ENCODE results near the gene STPG4. TPM values are rescaled to one million over a fixed set of nuclear protein-coding genes. Genes with fewer than 3 reads are reported as not detected.
"Not testable (repeated sequence)": the region's sequence is repeated elsewhere in the genome, so short reads cannot be mapped to it uniquely, and the experiment has no call there.

STPG4 gene
- total RNA-seq, 1 experiment from 2014 or later, result 0.10 TPM

DNA sequence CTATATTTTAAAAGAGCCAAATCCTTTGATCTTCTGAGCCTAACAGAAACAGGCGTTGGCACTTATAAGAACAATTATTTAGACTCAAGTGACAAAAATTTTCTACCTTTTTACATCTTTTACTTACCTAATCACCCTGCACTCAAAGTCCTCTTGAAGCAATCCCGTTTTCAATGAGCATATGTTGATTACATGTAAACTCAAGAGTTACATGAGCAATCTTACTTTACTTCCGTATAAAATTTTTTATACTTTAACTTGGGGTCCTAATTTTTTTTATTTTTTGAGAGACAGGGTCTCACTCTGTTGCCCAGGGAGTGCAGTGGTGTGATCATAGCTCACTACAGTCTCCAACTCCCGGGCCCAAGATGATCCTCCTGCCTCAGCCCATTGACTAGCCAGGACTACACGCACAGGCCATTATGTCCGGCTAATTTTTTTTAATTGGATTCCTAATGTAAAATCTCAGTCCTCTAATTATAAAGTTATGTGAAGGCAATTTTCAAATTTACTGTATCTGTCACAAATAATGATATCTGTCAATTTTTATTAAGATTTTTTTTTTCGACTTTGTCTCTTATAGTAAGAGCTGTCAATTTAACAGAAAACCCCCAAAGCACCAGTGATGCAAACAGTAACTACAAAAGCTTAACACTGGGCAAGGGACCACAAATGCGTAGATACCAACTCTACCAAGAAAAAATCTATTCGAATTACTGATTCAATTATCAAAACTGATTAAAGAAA lies 19.1 kb upstream of the STPG4 start:
- DNase-seq (ENCODE audit: low read depth), result no peak

DNA sequence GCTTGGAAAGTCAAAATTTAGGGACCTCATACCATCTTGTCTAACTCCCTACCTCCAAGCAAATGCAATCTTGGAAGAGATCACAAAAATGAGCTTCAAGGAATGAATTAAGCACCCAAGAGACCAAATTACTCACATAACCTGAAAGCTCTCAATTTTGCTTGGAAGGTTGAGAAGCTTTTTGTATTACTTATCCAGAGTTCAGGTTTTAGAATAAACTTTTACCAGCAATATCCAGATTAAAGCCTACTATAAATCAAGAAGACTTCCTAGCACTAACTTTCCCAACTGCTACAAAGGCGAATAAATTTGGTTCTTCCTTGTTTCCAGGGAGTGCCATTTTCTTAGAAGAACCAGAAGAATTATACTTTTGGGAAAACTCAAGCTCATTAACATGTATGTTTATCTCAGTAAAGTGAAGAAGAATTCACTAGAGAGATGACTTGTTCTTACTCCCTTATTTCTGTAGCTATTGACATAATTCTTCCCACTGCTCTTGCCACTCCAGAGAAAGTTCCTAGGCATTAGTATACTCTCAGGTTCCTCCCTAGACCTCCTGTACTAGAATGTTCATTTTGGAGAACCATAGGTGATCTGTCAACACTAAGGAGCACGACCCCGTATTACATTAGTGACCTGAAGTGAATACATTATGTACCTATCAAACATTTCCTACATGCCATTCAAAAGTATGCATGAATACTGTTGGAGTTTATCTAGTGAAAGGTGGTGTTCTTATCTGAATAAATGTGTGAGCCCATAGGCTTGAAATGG lies 18.0 kb upstream of the STPG4 start:
- no peak for DNase-seq (ENCODE audit: low read depth)

DNA sequence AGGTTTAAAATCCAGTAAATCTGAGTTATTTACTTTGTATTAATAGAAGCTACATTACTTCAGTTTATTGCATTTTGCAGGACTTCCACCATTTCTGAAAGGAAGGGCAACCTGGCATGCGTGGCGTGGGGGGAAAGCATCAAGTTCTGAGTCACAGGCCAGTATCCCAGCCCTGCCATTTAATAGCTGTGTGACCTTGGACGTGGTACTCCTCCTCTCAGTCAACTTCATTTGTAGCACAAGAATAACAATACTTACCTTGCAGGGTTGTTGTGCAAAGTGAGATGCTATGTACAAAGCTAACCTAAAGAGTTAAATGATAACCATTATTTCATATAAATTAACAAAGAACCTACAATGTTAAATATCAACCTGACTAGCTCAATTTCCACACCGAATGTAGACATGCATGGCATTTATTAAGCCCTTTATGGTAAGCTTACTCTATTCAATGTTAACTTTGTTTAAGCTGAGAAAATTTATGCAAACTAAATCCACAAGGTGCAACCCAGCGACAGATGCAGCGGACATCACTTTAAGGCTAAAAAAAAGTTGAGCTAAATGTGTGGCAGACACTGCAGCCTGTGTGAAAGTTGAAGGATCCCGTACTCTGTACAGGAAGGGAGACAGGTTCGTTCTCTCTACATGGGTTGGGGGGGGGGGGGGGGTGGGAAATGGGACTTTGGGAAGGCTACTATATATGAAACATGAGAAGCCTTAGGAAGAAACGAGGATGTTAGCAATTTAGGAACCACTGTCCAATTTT lies 17.2 kb upstream of the STPG4 start:
- peak; percentile 59 for DNase-seq (ENCODE audit: low read depth)

DNA sequence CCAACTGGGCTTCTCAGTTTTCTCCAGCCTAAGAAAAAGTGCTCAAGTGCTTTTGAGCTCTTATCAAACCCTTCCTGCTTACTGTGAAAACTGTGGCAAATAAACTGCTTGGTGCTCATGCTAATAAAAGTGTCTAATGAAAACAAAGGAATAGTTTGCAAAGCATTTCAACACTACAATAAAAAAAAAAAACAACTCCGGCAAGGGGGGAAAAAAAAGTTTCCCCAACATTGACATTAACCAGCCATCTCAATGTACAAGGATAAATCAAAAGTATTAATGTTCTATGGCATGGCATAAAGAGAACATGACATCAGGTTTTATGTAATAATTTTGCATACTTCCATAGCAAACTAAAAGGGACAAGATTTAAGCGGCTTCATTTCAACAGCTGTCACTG lies 14.7 kb upstream of the STPG4 start:
- DNase-seq (ENCODE audit: low read depth), result no peak

DNA sequence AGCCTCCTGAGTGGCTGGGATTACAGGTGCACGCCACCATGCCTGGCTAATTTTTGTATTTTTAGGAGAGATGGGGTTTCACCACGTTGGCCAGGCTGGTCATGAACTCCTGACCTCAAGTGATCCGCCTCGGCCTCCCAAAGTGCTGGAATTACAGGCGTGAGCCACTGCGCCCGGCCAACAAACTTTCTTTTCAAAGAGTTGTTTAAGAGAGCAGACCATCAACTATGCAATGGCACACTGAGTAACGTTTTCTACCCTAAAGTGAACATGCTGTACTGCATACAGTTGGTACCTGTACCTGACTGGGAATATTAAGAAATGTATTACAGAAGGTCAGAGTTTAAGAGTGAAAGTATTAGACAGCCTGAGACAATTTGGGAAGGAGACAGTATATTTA lies 13.8 kb upstream of the STPG4 start:
- not testable (repeated sequence) for DNase-seq (ENCODE audit: low read depth)

DNA sequence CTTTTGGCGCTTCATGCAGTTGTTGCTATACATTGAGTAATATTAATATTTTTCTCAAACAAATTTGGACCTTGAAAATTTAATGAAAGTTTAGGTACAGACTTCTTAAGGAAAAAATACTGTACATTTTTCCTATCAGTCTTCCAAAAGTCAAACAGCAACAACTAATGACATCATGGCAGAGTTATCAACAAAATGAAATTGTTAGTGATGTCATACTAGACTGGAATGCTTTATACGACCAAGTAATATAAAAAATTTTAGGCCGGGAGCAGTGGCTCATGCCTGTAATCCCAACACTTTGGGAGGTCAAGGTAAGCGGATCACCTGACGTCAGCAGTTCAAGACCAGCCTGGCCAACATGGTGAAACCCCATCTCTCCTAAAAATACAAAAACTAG lies 12.0 kb upstream of the STPG4 start:
- DNase-seq (ENCODE audit: low read depth), result no peak

DNA sequence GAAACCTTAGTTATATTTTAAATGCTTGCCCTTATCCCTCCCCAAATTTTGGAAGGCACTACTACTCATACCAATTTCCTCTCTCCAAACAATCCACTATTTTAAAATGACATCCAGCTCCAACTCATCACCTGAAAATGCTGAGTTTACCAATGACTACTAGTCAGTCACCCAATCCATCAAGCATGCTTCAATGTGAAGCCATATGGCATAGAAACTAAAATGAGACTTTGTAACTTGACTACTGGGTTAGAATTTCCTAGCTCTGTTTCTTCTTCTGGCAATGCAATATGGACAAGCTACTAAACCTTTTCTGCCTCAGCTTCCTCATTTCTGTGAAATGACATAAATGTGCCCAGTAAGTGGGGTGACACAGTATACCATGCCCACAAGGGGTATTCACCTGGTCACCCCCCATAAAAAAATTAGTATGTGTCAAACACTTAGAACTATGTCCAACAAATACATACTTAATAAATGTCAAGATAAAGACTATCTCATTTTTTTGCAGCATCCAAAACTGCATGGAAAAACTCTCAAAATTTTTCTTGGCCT lies 10.0 kb upstream of the STPG4 start:
- no peak for DNase-seq (ENCODE audit: low read depth)

DNA sequence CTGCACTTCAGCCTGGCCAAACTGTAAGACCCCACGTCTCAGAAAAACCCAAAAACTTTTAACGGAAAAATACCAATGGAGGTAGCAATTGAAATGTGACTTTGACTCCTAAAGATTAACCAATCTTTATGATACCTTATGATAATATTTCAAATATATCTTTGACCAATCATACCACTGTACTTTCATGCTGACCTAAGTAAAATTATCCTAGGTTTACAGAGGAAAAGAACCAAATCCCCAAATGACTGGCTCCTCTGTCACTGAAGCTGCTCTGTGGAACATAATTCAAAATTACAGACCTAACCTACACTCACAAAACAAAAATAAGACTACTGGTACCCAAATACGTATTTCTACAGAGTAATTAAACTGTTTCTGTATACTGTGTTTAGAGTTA lies 7.7 kb upstream of the STPG4 start:
- DNase-seq (ENCODE audit: low read depth), result no peak

DNA sequence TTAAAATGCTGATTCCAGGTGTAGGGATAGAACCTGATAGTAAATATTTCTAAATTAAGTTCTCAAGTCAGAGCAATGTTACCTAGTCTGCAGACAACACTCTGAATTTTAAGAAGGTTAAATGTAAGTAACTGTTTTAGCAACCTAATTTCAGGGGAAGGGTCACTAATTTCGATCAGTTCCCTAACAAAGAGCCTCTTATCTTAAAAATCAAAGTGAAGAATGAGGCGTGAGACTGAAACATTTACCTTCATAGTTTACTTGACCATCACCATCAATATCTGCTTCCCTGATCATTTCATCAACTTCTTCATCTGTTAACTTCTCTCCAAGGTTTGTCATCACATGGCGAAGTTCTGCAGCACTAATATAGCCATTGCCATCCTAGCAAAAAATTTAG lies 6.4 kb upstream of the STPG4 start:
- no peak for DNase-seq (ENCODE audit: low read depth)

DNA sequence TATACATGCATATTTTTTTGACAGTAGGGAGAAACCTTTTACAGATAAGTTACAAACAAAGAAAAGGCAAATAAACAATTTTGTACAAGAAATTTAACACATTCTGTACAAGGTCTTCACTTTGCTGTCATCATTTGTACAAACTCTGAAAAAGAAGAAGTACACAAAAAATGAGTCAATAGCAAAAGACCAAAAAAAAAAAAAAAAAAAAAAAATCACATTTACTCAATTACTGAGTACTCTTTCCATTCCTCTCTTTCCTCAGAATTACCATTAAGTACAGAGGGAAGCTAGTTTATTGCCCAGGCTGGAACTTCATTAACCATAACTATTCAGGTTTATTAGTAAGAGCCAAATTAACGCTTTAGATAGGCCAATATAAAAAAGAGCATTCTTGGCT lies 5.6 kb upstream of the STPG4 start:
- DNase-seq (ENCODE audit: low read depth), result no peak

DNA sequence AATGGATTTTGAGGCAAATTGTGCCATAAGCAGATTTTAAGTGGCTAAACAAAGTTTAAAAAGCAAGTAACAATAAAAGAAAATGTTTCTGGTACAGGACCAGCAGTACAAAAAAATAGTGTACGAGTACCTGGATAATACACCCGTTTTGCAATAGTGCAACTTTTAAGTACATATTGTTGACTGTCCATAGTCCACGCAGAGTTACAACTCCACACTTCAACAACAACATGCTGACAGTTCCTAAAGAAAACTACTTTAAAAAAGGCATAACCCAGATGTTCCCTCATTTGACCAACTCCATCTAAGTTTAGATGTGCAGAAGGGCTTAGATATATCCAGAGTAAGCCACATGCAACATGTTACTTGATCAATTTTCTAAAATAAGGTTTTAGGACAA lies 5.1 kb upstream of the STPG4 start:
- no peak for DNase-seq (ENCODE audit: low read depth)

DNA sequence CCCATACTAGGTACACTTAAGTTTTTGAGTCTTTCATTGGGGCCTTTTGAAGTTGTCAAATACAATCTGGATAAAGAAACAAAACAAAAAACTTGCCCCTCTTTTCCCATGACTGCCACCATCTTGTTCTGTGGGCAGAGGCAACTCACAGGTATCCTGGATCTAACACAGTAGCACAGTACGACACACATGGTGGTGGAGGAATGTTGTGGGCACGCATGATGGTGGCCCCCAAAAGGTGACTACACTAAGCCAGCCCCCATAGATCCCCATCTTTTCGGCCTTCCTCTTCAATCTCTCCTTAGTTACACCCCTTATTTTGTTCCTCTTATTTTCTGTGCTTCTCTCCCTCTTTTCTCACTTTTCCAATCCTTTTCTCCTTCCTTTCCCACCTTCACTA lies 4.5 kb upstream of the STPG4 start:
- no peak for DNase-seq (ENCODE audit: low read depth)

DNA sequence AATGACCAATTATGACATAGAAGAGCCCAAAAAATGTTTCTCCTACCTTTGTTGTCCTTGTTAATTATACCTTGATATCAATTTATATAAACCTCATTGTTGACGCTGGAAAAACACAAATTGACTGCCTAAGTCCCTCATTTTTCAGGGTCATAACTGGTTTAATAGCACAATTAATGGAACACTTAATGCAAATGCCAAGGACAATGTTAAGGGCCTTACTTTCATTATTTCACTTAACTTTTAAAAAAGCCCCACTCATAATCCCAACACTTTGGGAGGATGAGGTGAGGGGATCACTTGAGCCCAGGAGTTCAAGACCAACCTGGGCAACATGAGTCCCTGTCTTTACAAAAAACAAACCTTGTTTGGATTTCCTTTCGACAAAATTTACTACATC lies 3.5 kb upstream of the STPG4 start:
- DNase-seq (ENCODE audit: low read depth), result no peak

DNA sequence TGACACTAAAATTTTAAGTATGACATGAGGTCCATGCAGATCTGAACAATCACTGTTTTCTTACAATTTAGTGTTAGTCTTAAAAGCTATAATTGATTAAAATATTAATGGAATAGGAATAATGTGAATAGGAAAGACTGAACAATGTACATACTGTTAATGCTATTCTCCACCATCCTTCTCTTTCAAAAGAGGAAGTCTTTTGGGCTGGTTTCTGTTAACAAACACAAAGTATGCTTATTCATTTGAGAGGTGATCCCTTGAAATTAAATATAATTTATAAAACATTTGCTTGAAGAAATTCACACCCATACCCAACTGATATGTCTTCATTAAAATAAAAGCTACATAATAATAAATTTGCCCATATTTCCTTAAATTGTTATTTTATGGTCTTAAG lies 2.3 kb downstream of the STPG4 start:
- DNase-seq (ENCODE audit: low read depth), result no peak

DNA sequence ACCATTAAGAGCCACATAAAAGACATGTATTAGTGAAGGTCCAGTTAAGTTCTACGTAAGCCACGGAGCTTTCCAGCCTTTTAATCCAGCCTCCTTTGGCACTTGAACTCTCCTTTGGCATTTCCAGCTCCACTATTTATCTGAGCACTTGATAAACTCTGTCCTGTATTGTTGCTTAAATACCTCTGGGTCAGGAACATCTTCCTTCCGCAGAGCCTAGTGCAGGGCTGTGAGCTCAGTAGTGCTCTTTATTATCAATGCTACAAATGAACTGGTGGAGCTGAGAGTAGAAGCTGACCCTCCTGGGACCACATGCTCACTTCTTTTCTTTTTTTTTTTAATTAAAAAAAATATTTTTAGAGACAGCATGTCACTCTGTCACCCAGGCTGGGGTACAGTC lies 4.9 kb downstream of the STPG4 start:
- DNase-seq (ENCODE audit: low read depth), result no peak

DNA sequence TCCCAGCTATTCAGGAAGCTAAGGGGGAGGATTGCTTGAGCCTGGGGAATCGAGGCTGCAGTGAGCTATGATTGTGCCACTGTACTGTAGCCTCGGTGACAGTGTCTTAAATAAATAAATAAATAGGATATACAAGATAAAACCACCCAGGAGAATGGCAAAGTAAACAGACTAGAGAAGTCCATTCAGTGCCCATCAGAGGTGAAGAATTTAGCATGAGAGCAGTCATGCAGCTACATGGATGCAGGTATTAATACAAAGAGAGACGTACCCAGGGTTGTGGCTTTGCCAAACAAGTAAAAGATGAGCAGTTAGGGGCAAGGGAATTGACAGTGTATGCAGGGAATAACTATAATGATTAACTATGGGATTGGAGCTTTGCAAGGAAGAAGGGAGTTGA lies 8.1 kb downstream of the STPG4 start:
- no peak for DNase-seq (ENCODE audit: low read depth)

DNA sequence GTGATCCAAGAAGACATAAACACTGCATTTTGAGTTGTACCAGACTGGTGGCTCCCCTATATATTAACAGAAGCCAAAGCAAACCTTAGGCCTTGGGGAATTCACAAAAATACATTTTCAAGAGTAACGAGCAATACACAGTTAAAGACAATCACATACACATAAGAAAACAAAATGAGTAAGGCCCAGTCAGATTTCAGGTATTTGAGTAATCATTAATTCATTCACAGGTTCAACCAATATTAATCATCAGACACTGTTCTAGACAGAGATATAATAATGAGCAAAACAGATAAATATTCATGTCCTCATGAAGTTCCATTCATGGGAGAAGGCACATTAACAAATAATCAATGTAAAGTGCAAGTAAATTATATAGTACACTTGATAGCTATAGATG lies 9.6 kb downstream of the STPG4 start:
- DNase-seq (ENCODE audit: low read depth), result no peak

DNA sequence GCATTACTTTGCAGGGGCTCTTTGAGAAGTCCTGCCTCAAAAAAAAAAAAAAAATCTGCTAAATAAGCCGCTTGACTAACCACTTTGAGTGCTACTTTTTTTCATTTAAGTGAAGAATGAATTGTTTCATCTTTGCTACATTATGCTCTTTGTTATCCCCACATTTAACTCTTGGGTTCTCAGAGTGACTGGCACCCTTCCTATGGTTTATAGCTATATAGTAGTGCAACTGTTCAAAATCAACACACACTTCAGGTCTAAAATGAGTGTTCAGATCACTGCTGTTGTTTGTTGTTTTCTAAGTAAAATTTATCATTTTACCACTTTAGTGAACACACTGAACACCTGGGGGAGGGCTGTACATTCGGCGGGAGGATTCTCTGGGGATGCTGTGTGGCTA lies 13.6 kb downstream of the STPG4 start:
- no peak for DNase-seq (ENCODE audit: low read depth)

DNA sequence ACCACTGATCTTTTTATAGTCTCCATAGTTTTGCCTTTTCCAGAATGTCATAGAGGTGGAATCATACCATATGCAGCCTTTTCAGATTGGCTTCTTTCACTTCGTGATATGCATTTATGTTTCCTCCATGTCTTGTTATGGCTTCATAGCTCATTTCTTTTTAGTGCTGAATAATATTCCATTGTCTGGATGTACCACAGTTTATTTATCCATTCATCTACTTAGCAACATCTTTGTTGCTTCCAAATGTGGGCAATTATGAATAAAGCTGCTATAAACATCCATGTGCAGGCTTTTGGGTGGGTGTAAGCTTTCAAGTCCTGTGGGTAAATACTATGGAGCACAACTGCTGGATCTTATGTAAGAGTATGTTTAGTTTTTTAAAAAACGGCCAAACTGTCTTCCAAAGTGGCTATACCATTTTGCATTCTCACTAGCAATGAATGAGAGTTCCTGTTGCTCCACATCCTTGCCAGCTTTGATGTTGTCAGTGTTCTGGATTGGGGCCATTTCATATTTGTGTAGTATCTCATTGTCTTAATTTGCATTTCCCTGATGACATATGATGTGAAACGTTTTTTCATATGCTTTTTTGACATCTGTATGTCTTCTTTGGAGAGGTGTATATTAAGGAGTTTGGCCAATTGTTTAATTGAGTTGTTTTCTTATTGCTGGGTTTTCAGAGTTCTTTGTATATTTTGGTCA lies 20.6 kb downstream of the STPG4 start:
- no peak for DNase-seq (ENCODE audit: low read depth)

DNA sequence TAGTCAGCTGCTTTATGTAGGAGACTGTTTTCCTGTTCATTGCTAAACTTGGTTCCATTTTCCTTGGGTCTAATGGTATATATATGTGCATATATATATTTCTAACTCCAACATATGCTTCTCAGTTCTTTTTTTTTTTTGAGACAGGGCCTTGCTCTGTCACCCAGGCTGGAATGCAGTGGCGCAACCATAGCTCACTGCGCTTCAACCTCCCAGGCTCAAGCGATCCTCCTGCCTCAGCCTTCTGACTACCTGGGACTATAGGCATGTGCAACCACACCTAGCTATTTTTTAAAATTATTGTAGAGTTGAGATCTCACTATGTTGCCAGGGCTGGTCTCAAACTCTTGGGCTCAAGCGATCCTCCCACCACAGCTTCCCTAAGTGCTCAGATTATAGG lies 22.1 kb downstream of the STPG4 start:
- DNase-seq (ENCODE audit: low read depth), result no peak

DNA sequence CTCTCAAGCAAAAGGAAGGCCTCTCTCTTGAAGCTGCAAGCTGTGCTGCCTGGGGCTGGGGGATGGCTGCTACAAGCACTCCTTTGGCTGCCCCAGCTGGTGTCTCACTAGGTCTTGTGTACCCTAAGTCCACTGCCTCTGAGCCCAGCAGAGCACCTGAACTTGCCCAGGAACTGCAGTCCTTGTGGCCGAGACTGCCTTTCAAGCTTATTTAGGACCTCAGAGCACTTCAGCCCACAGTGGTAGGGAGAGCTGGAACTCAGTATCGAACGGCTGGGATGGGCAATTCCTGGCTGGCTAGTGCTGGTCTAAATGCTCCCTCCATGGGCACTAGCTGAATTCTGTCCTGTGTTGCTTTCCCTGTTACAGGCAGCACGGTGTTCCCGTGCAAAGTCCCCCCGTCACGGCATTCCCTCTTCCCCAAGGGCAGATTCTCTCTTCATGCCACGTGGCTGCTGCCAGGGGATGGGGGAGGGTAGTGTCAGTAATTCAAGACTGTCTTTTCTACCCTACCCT lies 25.9 kb downstream of the STPG4 start:
- no peak for DNase-seq (ENCODE audit: low read depth)
